Inferior parietal cortex (tissue), 1 donor: ENCODE measurements around the gene HRH3.

Experiments used
- DNase-seq: peaks from one replicate; pipeline ENCODE4 v3.0.0-alpha.2; 2016; ENCODE audit errors: extremely low spot score

HRH3 gene

DNA sequence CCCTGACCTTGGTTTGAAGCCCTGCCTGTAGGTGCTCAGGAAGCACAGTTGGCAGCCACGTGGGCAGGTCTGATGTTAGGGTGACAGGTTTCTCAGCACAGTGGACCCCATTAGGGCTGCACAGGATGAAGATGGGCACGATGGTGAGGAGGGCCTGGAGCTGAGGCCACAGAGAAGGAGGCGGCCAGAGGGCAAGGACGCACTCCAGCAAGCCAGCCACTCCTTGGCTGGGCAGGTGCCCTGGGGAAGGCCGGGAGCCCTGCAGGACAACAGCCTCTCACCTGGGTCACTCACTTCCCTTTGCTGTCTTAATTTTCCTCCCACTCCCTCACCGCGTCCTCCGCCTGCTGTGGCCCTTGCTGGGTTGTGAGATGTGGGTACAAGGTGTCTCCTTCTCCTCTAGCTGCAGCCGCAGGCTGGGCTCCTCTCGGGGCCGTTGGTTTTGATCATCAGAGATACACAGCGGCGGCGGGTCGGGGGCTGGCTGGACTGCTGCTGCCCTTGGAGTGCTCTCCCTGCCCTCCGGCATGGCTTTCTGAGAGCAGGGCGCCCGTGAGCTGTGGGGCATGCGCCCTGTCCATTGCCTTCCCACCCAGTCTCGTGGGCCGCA is 23.9 kb upstream of the HRH3 start:
- DNase-seq = no peak

DNA sequence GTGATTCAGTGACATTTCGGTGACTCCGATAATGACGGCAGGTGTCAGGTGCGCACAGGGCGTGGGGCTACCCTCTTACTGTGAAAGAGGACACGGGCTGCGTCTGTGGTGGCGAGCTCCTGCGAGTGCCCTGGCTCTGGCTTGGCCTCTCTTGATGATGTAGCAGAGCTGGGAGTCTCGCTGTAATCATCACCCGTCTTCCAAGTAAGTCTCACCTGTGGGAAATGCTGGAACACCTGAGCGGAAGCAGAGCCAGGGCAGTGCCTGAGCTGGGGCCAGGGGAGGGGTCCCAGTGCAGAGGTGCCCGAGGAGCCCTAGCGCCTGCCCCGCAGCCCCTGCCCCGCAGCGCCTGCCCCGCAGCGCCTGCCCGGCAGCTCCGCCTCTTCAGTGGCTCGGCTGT is 23.0 kb upstream of the HRH3 start:
- no peak for DNase-seq

DNA sequence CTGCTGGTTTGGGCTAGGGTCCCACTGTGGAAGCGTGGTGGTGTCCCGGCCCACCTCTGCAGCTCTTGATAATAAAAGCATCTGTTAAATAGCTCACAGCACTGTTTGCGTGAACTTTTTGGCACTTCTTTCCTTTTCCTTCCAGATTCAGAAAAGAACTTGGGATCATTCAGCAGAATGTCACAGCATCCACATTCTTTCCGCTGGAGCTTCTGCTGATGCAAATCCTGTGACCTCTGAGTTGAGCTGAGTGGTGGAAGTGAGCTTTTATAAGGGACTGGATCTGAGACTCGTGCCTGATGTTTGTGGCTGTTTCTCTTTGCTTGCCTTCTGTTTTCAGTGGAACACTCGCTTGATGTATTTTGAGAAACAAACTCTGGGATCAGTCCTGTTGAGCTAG is 22.1 kb upstream of the HRH3 start:
- no peak for DNase-seq

GRCh38 chr20:62241506-62241905 is 21.4 kb upstream of the HRH3 start:
- no peak for DNase-seq

GRCh38 chr20:62240020-62240685 is 20.1 kb upstream of the HRH3 start:
- DNase-seq = no peak

DNA sequence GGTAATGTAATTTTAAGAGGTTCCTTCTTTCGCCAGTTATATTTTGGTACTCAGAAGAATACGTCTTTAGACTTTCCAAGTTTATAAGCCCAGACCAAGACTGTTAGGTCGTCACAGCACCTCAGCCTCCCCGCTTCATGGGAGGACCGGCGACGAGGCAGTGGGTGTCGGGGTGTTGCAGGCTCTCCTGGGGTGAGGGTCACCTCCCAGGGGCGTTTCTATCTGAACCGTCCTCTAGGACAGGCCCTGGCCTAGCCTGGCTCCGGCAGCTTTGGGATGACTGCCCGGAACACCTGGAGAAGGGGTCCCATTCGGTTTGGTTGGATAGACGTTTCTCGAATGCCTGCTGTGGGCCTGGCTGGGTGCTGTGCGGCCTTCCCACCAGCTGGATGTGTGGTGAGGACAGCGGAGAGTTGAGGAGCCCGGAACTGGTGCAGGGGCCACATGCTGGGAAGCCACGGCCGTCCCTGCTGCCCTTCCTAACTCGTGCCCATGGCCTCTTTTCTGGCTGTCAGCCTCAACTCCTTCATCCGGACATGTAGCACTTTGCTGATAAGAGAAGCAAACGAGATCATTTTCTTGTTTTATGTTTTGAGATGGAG is 19.3 kb upstream of the HRH3 start:
- DNase-seq = no peak

DNA sequence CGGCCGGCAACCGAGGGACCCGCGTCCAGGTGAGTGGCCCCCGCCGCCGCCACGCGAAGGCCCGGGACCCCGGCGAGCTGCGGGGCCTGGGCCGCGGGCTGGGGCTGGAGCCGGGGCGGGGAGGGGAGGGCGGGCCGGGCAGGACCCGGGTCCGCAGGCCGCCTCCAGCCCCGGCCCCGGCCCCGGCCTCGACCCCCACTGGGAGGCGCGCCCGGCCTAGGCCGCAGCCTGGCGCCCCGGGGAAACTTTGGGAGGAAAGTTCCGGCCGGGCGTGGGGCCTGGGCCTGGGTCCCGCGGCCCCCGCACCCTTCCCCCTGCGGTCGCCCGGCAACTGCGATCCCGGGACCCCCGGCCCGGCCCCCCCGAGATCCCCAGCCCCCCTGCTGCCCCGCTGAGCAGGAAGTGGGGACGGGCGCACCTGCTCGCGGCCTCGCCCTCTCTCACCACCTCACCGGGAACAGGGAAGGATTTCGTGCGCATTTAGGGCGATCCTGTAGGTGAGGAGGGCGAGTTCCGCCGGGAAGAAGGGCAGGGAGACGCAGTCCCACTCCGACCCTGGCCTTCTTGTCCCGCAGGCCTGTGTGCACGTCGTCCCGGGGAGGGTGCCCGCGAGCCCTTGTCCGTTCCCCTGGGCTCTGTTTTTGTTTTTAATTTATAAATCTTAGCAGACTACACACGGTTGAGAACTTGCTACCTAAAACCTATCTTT is 18.6 kb upstream of the HRH3 start:
- no peak for DNase-seq

- DNase-seq = peak; percentile 98
Measured at GRCh38 chr20:62237801-62238568, 17.9 kb upstream of the HRH3 start, which contains the start of gene OSBPL2. OSBPL2 (plus strand) TSS chr20:62238521; CDS start chr20:62256185, 17,664 bp downstream.

DNA sequence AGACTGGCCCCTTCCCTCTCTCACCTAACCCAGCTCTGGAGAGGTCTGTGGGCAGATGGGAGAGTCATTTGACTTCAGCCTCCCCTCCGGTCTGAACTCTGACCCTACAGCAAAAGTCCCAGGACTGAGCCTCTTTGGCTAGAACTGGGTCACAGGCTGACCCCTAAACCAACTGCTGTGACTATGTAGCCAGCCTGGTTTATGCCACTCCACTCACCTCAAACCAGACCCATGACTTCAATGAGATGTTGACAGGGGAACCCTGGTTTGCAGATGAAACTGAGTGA is 17.4 kb upstream of the HRH3 start:
- DNase-seq = no peak

- DNase-seq = no peak
Measured at GRCh38 chr20:62236766-62237513, 16.9 kb upstream of the HRH3 start.

DNA sequence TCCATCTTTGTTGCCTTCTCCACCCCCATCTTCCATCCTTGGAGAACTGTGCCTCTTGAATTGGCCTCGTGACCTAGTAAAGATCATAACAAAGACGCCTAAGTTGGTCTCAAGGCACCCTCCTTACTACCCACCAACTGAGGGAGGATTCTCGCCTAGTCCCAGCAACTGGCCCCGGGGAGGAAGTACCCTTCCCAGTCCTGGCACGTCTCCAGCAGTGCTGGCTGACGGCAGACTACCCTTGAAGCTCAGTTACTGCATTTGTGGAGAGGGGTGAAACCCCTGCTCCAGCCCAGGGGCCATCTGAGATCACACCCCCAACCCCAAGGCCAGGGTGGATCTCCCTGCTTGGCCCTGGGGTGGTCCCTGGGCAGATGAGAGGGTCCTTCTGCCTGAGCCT is 16.1 kb upstream of the HRH3 start:
- DNase-seq = no peak

DNA sequence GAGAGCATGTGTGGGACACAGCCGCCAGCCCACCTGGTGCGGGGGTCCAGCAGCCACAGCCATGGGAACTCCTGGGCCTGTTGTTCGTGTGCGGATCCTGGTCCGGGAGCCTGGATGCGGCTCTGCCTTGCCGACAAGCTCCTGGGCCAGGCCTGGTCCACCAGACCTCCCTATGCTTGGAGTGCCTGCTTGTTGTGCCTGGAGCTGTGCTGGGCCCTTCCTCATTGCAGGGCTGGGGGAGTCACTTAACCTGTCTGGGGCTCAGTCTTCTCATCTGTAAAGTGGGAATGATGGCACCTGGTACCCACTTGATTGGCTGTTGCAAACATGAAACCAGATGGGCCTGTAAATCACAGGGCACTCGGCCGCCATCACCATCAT is 15.7 kb upstream of the HRH3 start:
- no peak for DNase-seq

DNA sequence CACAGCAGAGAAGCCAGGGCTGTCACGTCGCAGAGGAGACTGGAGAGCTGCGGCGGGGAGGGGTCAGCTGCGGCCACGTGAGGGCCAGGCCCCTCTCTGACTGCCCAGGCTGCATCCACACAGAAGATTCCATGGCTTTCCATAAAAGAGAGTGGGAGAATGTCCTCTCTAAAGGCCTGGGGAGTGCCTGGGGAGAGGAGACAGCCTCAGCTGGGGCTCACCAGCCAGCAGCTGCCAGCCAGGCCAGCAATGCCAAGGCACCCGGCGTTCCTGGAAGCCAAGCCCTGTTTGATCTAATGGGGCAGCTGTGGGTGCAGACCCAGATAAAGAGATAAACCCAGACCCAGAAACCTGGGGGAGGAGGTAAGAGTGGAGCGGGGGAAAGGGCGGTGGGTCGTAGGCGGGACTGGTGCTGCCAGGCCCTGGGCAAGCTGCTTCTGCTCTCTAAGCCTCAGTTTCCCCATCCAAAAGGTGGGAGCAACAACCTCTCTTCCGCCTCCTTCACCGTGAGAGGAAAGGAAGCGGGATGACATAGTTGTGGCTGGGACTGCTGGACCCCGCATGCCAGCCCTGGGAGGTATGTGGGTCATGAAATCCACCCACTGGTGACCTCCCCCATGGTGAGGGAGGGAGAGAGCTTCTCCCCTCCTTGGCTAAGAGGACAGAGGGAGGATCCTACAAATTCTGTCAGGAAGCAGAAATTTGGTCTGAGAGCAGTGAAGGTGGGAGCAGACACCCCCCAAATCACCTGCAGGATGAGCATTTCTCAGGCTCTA is 15.1 kb upstream of the HRH3 start:
- DNase-seq = no peak

DNA sequence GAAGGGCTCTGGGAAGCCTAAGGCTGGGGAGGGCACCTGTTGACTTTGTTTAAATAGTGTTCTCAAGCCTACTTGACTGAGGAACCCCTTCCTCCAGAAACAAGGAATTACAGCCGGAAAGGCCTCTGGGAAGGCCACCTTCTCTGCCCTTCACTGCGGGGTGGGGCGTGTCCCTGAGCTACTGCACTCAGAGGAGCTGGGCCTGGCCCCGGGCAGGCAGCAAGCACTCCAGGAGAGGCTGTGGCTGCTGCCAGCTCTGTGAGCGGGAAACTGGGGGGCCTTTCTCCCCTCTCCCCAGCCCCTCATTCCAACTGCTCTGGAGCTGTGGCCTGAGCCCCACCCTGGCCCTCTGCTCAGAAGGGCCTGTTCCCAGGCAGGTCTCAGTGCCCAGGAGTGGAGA is 14.3 kb upstream of the HRH3 start:
- DNase-seq = no peak

- DNase-seq = no peak
Measured at GRCh38 chr20:62233684-62234083, 13.6 kb upstream of the HRH3 start.

- DNase-seq = no peak
Measured at GRCh38 chr20:62232770-62233645, 12.9 kb upstream of the HRH3 start.

DNA sequence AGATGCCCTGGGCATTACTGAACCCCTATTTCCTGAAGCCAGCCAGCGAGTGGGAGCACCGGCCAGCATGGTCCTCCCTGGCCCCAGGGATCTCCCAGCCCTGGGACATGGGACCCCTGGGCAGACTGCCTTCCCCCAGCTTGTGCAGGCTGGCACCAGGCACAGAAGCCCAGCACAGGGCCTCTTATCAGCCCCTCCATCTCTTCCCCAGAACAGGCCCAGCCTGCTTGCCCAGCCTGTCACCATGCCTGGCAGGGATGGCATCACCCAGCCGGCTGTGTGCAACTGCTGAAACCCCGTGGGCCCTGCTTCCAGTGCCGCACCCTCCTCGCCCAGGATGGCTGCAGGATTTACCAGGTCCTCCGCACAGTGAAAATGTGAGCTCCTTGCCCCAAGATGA is 12.1 kb upstream of the HRH3 start:
- no peak for DNase-seq

GRCh38 chr20:62231292-62231691 is 11.2 kb upstream of the HRH3 start:
- no peak for DNase-seq

- no peak for DNase-seq
Measured at GRCh38 chr20:62230696-62231095, 10.6 kb upstream of the HRH3 start.

- no peak for DNase-seq
Measured at GRCh38 chr20:62230276-62230675, 10.2 kb upstream of the HRH3 start.
